Dedifferentiated amniotic fluid mesenchymal stem cell (primary cell): Measurements from ENCODE around the gene LRIT1.

Source experiments
- DNase-seq: peaks from one replicate; pipeline ENCODE4 v3.0.0-alpha.2; 2016; ENCODE audit errors: extremely low spot score

The LRIT1 gene

DNA sequence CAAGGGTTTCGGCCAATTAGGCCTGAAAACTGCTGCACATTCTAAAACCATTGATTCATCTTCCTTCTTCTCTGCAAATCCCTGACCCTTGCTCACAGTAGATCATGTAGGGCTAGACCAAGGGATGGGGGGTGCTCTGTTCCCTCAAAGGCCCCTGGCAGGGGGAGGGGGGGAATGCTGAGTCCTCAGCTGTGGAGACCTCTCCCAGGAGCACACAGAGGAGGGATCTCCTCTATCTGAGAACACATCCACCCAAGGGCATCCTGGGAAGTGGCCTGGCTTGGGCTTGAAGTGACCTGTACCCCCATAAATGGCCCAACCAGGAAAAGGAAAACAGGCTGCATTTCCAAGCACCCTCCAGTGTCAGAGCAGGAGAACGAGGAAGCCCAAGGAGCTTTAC is 48.0 kb downstream of the LRIT1 start:
- DNase-seq: no peak

DNA sequence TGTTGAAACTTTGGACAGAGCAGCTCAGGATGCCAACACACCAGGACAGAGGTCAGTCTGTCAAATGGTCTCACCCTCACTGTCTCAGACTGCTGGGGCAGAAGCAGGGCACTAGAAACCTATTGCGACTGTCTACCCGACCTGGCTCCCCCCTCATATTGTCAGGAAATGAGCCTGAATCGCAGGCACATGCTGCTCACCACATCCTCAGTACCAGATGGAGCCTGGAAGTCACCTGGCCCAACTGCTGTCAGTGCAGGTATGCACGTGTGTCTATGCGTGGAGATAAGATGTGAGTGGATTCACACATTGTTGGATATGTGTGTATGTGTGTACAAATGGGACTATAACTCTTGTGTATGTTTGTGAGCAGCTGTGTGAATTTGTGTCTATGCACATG is 50.2 kb downstream of the LRIT1 start:
- DNase-seq: no peak

DNA sequence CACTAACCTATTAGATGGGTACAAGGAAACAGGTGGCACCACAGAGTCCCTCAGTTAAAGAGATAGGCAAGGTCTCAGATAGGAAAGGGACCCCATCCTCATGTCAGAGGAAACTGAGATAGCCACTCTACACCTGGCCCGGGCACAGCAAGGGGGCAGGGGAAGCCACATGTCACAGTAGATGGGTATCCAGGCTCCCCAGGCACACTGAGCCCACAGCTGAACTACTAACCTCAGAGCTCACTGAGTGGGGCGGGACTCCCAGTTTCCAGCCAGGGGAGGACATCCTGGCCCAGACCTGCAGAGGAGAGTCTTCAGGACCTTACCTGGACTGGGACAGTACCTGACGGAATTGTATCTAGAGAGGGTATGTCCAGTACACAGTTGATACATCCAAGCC is 50.7 kb downstream of the LRIT1 start:
- DNase-seq: no peak

DNA sequence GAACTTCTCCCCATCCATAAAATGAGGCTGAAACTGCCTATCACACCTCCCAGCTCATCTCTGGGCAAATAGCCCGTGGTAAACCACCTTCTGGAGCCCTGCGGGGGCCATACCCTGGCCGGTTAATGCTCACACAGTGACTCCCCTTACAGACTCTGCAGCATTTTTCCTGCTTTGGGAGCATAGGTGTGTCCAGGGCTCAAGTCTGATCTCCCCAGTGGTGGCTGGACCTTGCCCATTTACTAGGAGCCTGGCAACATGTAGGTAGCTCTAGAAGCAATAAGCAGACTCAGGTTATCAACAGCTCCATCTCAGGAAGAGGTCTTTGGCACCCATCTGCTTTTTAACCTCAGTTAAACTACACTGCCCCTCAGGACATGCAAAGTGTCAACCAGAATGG is 52.5 kb downstream of the LRIT1 start:
- DNase-seq: no peak

DNA sequence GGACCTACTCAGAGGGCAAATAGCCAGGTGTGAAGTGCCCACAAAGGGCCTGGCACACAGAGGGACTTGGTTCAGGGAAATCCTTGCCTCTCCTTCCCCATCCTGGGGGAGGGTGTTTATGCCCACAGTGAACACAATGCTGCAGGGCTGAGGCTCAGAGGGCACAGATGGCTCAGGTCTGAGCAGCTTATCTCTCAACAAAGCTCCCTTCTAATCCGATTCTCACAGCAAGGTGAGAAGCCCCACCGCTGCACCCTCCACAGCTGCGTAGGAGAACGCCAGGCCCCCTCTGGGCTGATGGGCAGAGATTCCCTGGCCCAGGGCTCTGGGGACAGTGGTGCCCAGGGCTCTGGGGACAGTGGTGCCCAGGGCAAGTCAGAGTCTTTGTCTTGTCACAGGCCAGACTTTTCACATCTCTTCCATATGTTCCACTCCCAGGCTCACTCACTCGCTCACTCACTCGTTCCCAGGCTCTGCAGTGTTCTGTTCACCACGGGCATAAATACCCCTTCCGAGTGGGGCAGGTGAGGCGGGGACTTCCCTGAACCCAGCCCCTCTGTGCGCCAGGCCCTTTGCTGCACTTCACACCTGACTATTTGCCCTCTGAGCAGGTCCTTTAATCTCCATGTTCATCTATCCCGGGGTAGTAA is 55.7 kb downstream of the LRIT1 start:
- no peak for DNase-seq

DNA sequence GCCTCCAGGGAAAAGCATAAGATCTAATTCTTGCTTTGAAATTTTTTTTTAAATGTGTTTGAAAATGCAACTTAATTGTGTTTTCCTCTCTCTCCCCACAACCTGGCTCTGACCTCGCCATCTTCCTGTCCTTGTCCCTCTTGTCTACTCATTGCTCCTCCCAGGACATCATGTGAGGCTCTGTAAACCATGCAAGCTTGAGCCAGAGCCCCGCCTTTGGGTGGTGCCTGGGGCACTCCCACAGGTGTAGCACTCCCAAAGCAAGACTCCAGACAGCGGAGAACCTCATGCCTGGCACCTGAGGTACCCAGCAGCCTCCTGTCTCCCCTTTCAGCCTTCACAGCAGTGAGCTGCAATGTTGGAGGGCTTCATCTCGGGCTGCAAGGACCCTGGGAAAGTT is 56.8 kb downstream of the LRIT1 start:
- DNase-seq: no peak

DNA sequence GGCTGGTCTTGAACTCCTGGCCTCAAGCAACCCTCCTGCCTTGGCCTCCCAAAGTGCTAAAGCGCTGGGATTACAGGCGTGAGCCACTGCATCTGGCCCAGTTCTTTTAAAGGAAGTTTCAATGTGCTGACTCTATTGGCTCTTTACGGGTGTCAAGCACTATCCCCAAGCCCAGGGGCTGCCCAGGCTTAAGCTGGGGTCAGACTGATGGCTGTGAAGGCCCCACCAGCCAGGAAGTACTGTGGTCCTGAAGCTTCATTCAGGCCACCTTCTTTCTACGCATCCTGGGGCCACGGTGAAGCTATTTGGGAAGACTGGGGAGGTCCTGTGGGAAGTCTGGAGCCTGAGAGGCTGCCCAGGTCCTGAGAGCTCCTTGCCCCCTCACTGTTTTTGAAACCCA is 59.7 kb downstream of the LRIT1 start:
- no peak for DNase-seq
